ENCODE results near the gene TBX5.

DNA sequence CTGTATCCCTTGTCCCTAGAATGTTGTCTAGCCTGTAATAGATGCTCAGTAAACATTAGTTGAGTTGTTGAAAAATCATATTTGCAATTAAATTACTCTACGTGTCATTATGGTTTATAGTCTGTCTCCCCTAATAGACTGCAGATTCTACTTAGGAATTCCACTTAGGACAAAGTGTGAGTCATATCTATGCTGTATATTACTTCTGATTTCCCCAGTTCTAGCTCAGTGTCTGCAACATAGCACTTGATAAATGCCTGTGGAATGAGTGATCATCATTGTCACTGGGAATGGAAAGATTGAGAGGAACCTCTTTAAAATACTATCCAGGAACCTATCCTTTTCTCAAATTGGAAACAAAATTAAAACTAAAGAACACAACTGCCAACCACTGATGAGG is 99.3 kb downstream of the TBX5 start:
- TF ChIP-seq, protein P1, sequence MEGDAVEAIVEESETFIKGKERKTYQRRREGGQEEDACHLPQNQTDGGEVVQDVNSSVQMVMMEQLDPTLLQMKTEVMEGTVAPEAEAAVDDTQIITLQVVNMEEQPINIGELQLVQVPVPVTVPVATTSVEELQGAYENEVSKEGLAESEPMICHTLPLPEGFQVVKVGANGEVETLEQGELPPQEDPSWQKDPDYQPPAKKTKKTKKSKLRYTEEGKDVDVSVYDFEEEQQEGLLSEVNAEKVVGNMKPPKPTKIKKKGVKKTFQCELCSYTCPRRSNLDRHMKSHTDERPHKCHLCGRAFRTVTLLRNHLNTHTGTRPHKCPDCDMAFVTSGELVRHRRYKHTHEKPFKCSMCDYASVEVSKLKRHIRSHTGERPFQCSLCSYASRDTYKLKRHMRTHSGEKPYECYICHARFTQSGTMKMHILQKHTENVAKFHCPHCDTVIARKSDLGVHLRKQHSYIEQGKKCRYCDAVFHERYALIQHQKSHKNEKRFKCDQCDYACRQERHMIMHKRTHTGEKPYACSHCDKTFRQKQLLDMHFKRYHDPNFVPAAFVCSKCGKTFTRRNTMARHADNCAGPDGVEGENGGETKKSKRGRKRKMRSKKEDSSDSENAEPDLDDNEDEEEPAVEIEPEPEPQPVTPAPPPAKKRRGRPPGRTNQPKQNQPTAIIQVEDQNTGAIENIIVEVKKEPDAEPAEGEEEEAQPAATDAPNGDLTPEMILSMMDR (IDR thresholded peaks at IDR 0.05; ENCODE audit: low read depth, low read length, poor library complexity, severe bottlenecking), result no peak
- no peak for TF ChIP-seq EZH2phosphoT487 (IDR thresholded peaks at IDR 0.05; ENCODE audit: borderline replicate concordance, low read length)

Data from DOHH2 (cell line).